ENCODE data around the gene POTEF. TPM values are rescaled to one million over a fixed set of nuclear protein-coding genes. Genes with fewer than 3 reads are reported as not detected.
"Not testable (repeated sequence)": the region's sequence is repeated elsewhere in the genome, so short reads cannot be mapped to it uniquely, and the experiment has no call there.

The POTEF gene
- total and polyA plus RNA-seq, 2 of the 4 experiments (the other 2 are of a cell fraction) = not detected

DNA sequence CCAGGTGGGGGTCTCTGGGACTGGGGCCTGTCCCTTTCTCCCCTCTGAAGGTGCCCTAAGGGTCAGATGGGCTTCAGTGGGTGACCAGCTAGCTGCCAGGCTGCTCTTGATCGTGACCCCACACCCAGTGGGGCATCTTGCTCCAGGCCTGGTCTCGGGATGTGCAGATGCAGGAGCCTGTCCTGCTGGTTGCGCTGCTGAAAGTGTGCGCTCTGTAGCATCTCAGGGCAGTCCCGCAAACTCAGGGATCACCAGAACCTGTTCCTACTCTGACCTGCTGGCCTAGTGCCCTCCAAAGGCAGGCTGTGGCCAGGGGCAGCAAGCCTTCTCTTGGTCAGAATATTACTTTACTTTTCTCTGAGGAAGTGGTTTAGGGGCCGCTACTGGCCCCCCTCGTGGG, 11.5 kb upstream of the POTEF start:
- H2BK120ac ChIP-seq (ENCODE audit: low read depth, low read length); CTCF ChIA-PET; H4K20me1 ChIP-seq (ENCODE audit: insufficient read depth, low read length); H2BK20ac ChIP-seq (ENCODE audit: low read depth, low read length); H3K18ac ChIP-seq (ENCODE audit: low read depth, low read length); H4K8ac ChIP-seq (ENCODE audit: low read depth in 2 of 2, low read length in 2 of 2); H3K4ac ChIP-seq (ENCODE audit: low read depth, low read length); H4K91ac ChIP-seq (ENCODE audit: insufficient read depth, low read depth, low read length); H3K4me3 ChIP-seq (ENCODE audit: insufficient read depth, low read depth, low read length); ATAC-seq (ENCODE audit: low read depth); H3K36me3 ChIP-seq (ENCODE audit: control insufficient read depth, insufficient read depth, low read length); H3K14ac ChIP-seq (replicated peaks; ENCODE audit: low read depth, low read length); H2BK5ac ChIP-seq (ENCODE audit: low read depth, low read length, poor library complexity, severe bottlenecking); POLR2A ChIA-PET (ENCODE audit: unreplicated experiment); H3K23ac ChIP-seq (ENCODE audit: low read depth, low read length); H3K27me3 ChIP-seq (ENCODE audit: control insufficient read depth, insufficient read depth, low read length); BruUV-seq (replicated peaks); H3K79me1 ChIP-seq (ENCODE audit: low read depth in 1 of 2, low read length in 2 of 2); H3K56ac ChIP-seq (ENCODE audit: extremely low read depth, insufficient read depth, low read length); H3K4me2 ChIP-seq (ENCODE audit: low read depth, low read length); H3K9me1 ChIP-seq (ENCODE audit: insufficient read depth, low read length); H3K27ac ChIP-seq (ENCODE audit: insufficient read depth, low read length); H2BK15ac ChIP-seq (ENCODE audit: low read depth, low read length); H3K9ac ChIP-seq (ENCODE audit: low read depth, low read length); dilution Hi-C loops (cut with HindIII; ENCODE audit: low sequenced_read_pairs, unreplicated experiment); H3K4me1 ChIP-seq (ENCODE audit: control insufficient read depth, insufficient read depth, low read length); DNase-seq; in situ Hi-C loops (cut with MboI; ENCODE audit: low sequenced_read_pairs); H4K5ac ChIP-seq (ENCODE audit: low read depth, low read length); H3K9me3 ChIP-seq (ENCODE audit: control insufficient read depth, insufficient read depth, low read length); intact Hi-C loops (cut with micrococcal nuclease); H2AK5ac ChIP-seq (ENCODE audit: low read depth, low read length); H2AK9ac ChIP-seq (replicated peaks; ENCODE audit: low read depth, low read length, poor library complexity); H2AFZ ChIP-seq (replicated peaks; ENCODE audit: low read length, poor library complexity): not testable (repeated sequence)
- WGBS, 2 experiments (ENCODE audit: extremely low coverage in 2 of 2, insufficient read length in 1 of 2) = no CpG with 5 or more reads among the region's 7 CpGs

DNA sequence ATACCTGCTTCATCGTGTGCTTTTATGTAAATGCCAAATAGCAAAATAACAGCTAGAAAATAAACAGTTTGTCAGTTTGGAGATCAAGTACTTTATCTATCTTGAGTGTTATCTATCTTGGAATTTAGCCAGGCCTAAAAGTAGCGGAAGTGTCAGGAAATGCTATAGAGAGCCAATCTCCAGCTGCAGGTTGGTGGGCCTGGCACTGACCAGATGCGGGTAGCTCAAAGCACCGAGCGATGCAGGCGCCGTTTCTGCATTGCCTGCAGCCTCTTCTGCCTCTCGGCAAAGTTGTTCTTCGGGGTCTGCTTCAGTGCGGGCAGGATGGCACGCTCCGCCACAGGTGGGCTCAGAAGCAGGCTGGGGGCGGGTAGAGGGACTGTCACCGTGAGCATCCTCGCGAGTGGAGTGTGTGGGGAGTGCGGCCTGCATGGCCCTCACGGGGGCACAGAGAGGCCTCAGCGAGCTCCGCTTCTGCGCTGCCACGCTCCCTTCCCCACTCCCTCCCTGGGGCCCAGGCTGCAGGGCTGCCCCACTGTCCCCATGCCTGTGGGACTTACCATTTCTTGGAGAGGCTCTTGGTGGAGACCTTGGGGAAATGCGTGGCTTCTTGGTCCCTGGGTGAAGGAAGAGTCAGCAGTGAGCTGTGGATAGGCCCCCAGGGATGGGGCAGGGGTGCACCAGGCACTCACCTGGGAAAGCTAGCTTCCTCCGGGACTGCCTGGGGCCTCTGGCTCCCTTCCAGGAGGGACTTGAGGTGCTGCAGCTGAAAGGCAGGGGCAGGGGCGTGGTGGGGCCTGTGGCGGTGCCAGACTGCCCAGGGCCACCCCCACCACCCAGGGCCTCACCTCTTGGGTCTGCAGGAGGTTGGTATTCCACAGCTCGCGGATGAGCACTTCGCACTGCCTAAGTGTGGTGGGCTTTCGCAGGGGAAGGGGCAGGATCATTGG, 10.6 kb upstream of the POTEF start:
- CTCF ChIA-PET = not testable (repeated sequence)

More for the DNA sequence above, 10.6 kb upstream of the POTEF start:
- H3K23ac ChIP-seq (ENCODE audit: low read depth, low read length); H3K27me3 ChIP-seq (ENCODE audit: control insufficient read depth, insufficient read depth, low read length); BruUV-seq (replicated peaks); H3K18ac ChIP-seq (ENCODE audit: low read depth, low read length); H2BK120ac ChIP-seq (ENCODE audit: low read depth, low read length); H4K20me1 ChIP-seq (ENCODE audit: insufficient read depth, low read length); H2AK9ac ChIP-seq (replicated peaks; ENCODE audit: low read depth, low read length, poor library complexity); H3K9ac ChIP-seq (ENCODE audit: low read depth, low read length); H2AFZ ChIP-seq (replicated peaks; ENCODE audit: low read length, poor library complexity); H3K4me3 ChIP-seq (ENCODE audit: insufficient read depth, low read depth, low read length); in situ Hi-C loops (cut with MboI; ENCODE audit: low sequenced_read_pairs); H3K27ac ChIP-seq (ENCODE audit: insufficient read depth, low read length); H2AK5ac ChIP-seq (ENCODE audit: low read depth, low read length); H3K4ac ChIP-seq (ENCODE audit: low read depth, low read length); H2BK20ac ChIP-seq (ENCODE audit: low read depth, low read length); H2BK15ac ChIP-seq (ENCODE audit: low read depth, low read length); H3K4me2 ChIP-seq (ENCODE audit: low read depth, low read length); H3K4me1 ChIP-seq (ENCODE audit: control insufficient read depth, insufficient read depth, low read length); H2BK5ac ChIP-seq (ENCODE audit: low read depth, low read length, poor library complexity, severe bottlenecking); H3K9me3 ChIP-seq (ENCODE audit: control insufficient read depth, insufficient read depth, low read length); DNase-seq; H3K79me1 ChIP-seq (ENCODE audit: low read depth in 1 of 2, low read length in 2 of 2); H3K36me3 ChIP-seq (ENCODE audit: control insufficient read depth, insufficient read depth, low read length); H4K91ac ChIP-seq (ENCODE audit: insufficient read depth, low read depth, low read length); intact Hi-C loops (cut with micrococcal nuclease); POLR2A ChIA-PET (ENCODE audit: unreplicated experiment); H4K5ac ChIP-seq (ENCODE audit: low read depth, low read length); ATAC-seq (ENCODE audit: low read depth); H3K9me1 ChIP-seq (ENCODE audit: insufficient read depth, low read length); dilution Hi-C loops (cut with HindIII; ENCODE audit: low sequenced_read_pairs, unreplicated experiment); H3K56ac ChIP-seq (ENCODE audit: extremely low read depth, insufficient read depth, low read length); H4K8ac ChIP-seq (ENCODE audit: low read depth in 2 of 2, low read length in 2 of 2); H3K14ac ChIP-seq (replicated peaks; ENCODE audit: low read depth, low read length): not testable (repeated sequence)
- no CpG with 5 or more reads among the region's 30 CpGs for WGBS, 2 experiments (ENCODE audit: extremely low coverage in 2 of 2, insufficient read length in 1 of 2)

All from IMR-90 (cell line).